K562 (cell line): Measurements from ENCODE around the gene DVL2.

Experiments used
- CBFA2T2 ChIP-seq: fragments of 450-650 bp; conservative IDR thresholded peaks from 2 replicates; pipeline ENCODE4 v1.6.1; 2017; ENCODE audit warnings: mild to moderate bottlenecking
- FOXM1 ChIP-seq, 2 experiments: fragments of 450-650 bp in 1 of 2; sonication (generic) in 1 of 2; formaldehyde crosslinking in 1 of 2; IDR thresholded peaks; 2 replicates each; pipeline versions ENCODE4 v1.6.1 to v1.9.0; 2017 to 2022; ENCODE audit warnings: low read depth in 2 of 2, mild to moderate bottlenecking in 2 of 2, missing genetic modification reagents in 1 of 2, moderate library complexity in 1 of 2
- FUS ChIP-seq: fragments of 200-400 bp; formaldehyde crosslinking; optimal IDR thresholded peaks from 2 replicates; pipeline ENCODE3; 2017; ENCODE audit warnings: low read depth, low read length
- MAFF ChIP-seq: IDR thresholded peaks from 2 replicates; pipeline ENCODE4 v1.6.1; 2012; ENCODE audit warnings: low read length, improper control_type of control experiment
- YBX1 ChIP-seq: fragments of 450-650 bp; IDR thresholded peaks from 2 replicates; pipeline ENCODE4 v1.7.1; 2016; ENCODE audit warnings: mild to moderate bottlenecking
- TF ChIP-seq, protein P1 (sequence below): fragments of 250-450 bp; sonication (Bioruptor Pico); IDR thresholded peaks from 2 replicates; pipeline ENCODE4 v1.5.0; 2021
- TF ChIP-seq, protein P2 (sequence below), 2 experiments: fragments of 450-650 bp; IDR thresholded peaks; 2 replicates each; pipeline ENCODE4 v1.6.1; 2018; ENCODE audit warnings: mild to moderate bottlenecking in 2 of 2, low read depth in 1 of 2; ENCODE audit not compliant: partially characterized antibody in 2 of 2
- TF ChIP-seq, protein P3 (sequence below), 3 experiments: IDR thresholded peaks in 2 of 3; conservative IDR thresholded peaks in 1 of 3; 2 replicates each; pipeline ENCODE4 v1.5.1; 2011 to 2012; ENCODE audit warnings: low read length in 3 of 3, mild to moderate bottlenecking in 3 of 3, control low read depth in 2 of 3, improper control_type of control experiment in 1 of 3, inconsistent platforms in 1 of 3, low read depth in 1 of 3, mixed read lengths in 1 of 3, moderate library complexity in 1 of 3; ENCODE audit not compliant: insufficient read depth in 2 of 3

DNA sequence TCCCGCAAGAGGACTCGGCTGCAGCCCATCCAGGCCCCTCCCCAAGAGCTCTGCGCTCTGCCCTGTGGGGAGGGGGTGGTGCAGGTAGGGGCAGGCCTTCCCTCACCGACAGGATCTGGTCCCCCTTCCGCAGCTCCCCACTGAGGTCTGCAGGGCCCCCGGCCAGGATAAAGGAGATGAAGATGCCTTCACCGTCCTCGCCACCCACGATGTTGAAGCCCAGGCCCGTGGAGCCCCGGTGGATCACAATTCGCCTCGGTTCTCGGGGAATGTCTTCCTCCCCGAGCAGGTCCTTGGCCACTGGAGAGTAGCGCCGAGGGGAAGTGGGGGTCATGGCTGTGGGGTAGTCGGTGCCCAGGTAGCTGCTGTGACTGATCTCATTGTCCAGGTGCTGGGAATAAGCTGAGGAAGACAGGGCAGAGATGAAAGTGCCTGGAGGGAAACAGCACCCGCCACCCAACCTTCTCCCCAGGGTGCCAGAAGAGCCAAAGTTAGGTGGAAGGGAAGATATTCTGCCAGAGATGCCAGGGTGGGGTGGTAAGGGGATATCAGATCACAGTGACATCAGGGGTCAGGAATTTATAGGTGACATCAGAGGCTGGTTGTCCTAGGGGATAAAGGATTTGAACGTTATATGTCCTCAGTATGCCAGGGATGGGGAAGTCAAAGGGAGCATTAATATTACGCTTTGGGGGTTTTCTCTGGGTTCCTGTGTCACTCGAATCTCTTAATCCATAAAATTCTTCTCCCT, 37.5 kb downstream of the DVL2 start:
- TF ChIP-seq CBFA2T2 (no peak), FOXM1 (IDR thresholded peaks at IDR 0.05; ENCODE audit: low read depth) (no peak), FOXM1 (CRISPR knock-in tag; IDR thresholded peaks at IDR 0.05; ENCODE audit: low read depth) (no peak), YBX1 (no peak), FUS (no peak), MAFF (no peak)
- TF ChIP-seq, protein P1, sequence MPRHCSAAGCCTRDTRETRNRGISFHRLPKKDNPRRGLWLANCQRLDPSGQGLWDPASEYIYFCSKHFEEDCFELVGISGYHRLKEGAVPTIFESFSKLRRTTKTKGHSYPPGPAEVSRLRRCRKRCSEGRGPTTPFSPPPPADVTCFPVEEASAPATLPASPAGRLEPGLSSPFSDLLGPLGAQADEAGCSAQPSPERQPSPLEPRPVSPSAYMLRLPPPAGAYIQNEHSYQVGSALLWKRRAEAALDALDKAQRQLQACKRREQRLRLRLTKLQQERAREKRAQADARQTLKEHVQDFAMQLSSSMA (CRISPR knock-in tag) = no peak
- TF ChIP-seq, protein P2, sequence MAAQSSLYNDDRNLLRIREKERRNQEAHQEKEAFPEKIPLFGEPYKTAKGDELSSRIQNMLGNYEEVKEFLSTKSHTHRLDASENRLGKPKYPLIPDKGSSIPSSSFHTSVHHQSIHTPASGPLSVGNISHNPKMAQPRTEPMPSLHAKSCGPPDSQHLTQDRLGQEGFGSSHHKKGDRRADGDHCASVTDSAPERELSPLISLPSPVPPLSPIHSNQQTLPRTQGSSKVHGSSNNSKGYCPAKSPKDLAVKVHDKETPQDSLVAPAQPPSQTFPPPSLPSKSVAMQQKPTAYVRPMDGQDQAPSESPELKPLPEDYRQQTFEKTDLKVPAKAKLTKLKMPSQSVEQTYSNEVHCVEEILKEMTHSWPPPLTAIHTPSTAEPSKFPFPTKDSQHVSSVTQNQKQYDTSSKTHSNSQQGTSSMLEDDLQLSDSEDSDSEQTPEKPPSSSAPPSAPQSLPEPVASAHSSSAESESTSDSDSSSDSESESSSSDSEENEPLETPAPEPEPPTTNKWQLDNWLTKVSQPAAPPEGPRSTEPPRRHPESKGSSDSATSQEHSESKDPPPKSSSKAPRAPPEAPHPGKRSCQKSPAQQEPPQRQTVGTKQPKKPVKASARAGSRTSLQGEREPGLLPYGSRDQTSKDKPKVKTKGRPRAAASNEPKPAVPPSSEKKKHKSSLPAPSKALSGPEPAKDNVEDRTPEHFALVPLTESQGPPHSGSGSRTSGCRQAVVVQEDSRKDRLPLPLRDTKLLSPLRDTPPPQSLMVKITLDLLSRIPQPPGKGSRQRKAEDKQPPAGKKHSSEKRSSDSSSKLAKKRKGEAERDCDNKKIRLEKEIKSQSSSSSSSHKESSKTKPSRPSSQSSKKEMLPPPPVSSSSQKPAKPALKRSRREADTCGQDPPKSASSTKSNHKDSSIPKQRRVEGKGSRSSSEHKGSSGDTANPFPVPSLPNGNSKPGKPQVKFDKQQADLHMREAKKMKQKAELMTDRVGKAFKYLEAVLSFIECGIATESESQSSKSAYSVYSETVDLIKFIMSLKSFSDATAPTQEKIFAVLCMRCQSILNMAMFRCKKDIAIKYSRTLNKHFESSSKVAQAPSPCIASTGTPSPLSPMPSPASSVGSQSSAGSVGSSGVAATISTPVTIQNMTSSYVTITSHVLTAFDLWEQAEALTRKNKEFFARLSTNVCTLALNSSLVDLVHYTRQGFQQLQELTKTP (IDR thresholded peaks at IDR 0.05; ENCODE audit: low read depth in 1 of 2, partially characterized antibody in 2 of 2) = no peak
- TF ChIP-seq, protein P3, sequence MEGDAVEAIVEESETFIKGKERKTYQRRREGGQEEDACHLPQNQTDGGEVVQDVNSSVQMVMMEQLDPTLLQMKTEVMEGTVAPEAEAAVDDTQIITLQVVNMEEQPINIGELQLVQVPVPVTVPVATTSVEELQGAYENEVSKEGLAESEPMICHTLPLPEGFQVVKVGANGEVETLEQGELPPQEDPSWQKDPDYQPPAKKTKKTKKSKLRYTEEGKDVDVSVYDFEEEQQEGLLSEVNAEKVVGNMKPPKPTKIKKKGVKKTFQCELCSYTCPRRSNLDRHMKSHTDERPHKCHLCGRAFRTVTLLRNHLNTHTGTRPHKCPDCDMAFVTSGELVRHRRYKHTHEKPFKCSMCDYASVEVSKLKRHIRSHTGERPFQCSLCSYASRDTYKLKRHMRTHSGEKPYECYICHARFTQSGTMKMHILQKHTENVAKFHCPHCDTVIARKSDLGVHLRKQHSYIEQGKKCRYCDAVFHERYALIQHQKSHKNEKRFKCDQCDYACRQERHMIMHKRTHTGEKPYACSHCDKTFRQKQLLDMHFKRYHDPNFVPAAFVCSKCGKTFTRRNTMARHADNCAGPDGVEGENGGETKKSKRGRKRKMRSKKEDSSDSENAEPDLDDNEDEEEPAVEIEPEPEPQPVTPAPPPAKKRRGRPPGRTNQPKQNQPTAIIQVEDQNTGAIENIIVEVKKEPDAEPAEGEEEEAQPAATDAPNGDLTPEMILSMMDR (IDR thresholded peaks at IDR 0.05 in 2 of 3, conservative IDR thresholded peaks at IDR 0.05 in 1 of 3; ENCODE audit: insufficient read depth in 2 of 3, low read depth in 1 of 3, low read length in 3 of 3) = no peak
